Glomerular visceral epithelial cell (primary cell): ENCODE data around the gene PLEKHA1.

ENCODE experiments used
- DNase-seq: peaks from one replicate; pipeline ENCODE4 v3.0.0-alpha.2; 2016; ENCODE audit errors: extremely low spot score

PLEKHA1 gene

DNA sequence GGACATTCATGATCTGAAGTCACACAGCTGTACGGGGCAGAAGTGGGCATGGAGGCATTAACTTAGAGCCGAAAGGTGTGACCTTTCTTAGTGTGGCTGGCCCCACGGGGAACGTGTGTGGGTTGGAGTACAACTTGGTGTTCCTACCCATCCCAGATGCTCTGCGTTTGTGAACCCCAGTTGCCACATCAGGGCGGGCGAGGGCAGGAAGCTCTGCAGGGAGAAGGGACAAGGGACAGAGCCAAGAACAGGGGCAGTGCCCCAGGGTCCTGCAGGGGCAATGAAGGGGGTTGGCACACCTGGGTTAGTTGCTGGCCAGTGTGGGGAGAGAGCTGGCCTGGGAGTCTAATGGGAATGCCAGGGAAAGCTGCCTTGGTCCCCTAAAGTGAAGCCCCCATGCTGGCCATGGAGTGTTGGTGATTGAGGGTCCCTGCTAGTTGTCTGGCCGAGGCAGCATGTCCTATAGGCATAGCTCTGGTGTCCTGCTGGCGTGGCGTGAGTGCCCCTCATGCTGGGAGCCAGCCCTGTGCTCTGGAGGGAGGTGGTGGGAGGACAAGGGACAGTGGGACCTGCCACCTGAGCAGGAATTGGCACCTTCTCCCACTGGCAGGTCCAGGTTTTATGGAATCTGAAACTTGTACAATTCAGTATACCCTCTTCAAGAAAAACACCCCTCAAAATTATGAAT, 105.8 kb downstream of the PLEKHA1 start:
- no peak for DNase-seq

DNA sequence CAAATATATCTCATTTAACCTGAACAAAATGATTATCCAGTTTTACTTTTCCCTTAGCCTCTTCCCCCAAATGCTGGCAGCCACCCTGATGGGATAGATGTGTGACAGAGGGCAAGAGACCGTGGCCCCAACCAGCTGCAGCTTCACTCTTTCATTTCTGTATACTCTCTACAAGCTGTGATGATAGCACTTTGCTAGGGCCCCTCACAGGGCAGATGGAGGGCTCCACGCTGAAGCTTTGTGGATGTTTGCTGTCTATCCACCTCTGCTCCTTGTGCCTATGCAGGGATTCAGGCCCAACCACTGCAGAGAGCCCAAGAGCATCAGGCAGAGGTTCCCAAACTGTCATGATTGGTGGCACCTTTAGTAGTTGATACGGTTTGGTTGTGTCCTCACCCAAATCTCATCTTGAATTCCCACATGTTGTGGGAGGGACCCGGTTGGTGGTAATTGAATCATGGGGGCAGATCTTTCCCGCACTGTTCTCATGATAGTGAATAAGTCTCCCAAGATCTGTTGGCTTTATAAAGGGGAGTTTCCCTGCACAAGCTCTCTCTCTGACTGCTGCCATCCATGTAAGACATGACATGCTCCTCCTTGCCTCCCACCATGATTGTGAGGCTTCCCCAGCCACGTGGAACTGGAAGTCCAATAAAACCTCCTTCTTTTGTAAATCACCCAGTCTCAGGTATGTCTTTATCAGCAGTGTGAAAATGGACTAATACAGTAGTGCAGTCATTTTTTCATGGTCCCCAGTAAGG, 107.0 kb downstream of the PLEKHA1 start:
- no peak for DNase-seq
